DMS153 treated with DMSO at 0.1 percent for 48 hours (cell line): ENCODE measurements around the gene MEIOB.

Source experiments
- DNase-seq: peaks from one replicate; lab custom pipeline; 2025; ENCODE audit not compliant: unreplicated experiment; lab: John Stamatoyannopoulos, UW

The MEIOB gene

GRCh38 chr16:1789643-1790045 lies 82.3 kb downstream of the MEIOB start:
- no peak for DNase-seq

GRCh38 chr16:1788708-1789100 lies 83.3 kb downstream of the MEIOB start:
- no peak for DNase-seq

GRCh38 chr16:1788095-1788707 lies 83.8 kb downstream of the MEIOB start:
- DNase-seq, result no peak

GRCh38 chr16:1787322-1788094 lies 84.5 kb downstream of the MEIOB start:
- no peak for DNase-seq

- DNase-seq, result no peak
Measured at GRCh38 chr16:1787056-1787321, 85.0 kb downstream of the MEIOB start.

GRCh38 chr16:1786242-1787055 lies 85.5 kb downstream of the MEIOB start:
- DNase-seq, result no peak

- no peak for DNase-seq
Measured at GRCh38 chr16:1785846-1786170, 86.2 kb downstream of the MEIOB start.

GRCh38 chr16:1784977-1785845 lies 86.8 kb downstream of the MEIOB start:
- DNase-seq, result no peak
